OCI-LY7 (cell line): ENCODE data around the gene CCDC102A. TPM values are rescaled to one million over a fixed set of nuclear protein-coding genes. Genes with fewer than 3 reads are reported as not detected.

Source experiments
- BruUV-seq: library from RNA; stranded (reverse); fragments of 400-500 nt; replicated peaks from 2 replicates; lab custom pipeline; 2021; lab: Mats Ljungman, UMichigan
- CTCF ChIA-PET: fragments of 300-600 bp; sonication (Branson Sonifier 250); formaldehyde crosslinking; loops from one replicate; lab custom pipeline; 2022; ENCODE audit warnings: antibody characterized with exemption; ENCODE audit not compliant: unreplicated experiment; lab: Charles Lee
- POLR2A ChIA-PET: fragments of 300-600 bp; sonication (Branson Sonifier 250); formaldehyde crosslinking; loops from one replicate; lab custom pipeline; 2022; ENCODE audit warnings: antibody characterized with exemption; lab: Charles Lee
- DNase-seq: peaks from one replicate; pipeline ENCODE4 v3.0.0-alpha.2; 2015; ENCODE audit warnings: low spot score
- H2AFZ ChIP-seq: fragments of 200-600 bp; sonication (generic), shearing (Covaris generic); 2 replicates; pipeline ENCODE4 v1.6.1; 2014; ENCODE audit warnings: mild to moderate bottlenecking, antibody characterized with exemption, low read length, moderate library complexity
- H3K27ac ChIP-seq: fragments of 200-600 bp; sonication (generic); 2 replicates; pipeline ENCODE4 v1.5.1; 2014; ENCODE audit warnings: mixed run types, low read depth, mild to moderate bottlenecking, moderate library complexity, low read length, inconsistent platforms; ENCODE audit not compliant: poor library complexity, severe bottlenecking
- H3K36me3 ChIP-seq: fragments of 200-600 bp; sonication (generic); 2 replicates; pipeline ENCODE4 v1.6.1; 2014; ENCODE audit warnings: mild to moderate bottlenecking, antibody characterized with exemption, low read length, moderate library complexity, mixed read lengths; ENCODE audit not compliant: insufficient read depth
- H3K4me1 ChIP-seq: fragments of 200-600 bp; sonication (generic); 2 replicates; pipeline ENCODE4 v1.5.1; 2014; ENCODE audit warnings: mild to moderate bottlenecking, low read length; ENCODE audit not compliant: insufficient read depth, poor library complexity, severe bottlenecking
- H3K4me2 ChIP-seq: fragments of 200-600 bp; sonication (generic); 2 replicates; pipeline ENCODE4 v1.6.1; 2014; ENCODE audit warnings: mild to moderate bottlenecking, low read length
- H3K4me3 ChIP-seq: fragments of 200-600 bp; sonication (generic); 2 replicates; pipeline ENCODE4 v1.5.1; 2014; ENCODE audit warnings: mild to moderate bottlenecking, low read depth, low read length; ENCODE audit not compliant: poor library complexity, severe bottlenecking
- H3K79me2 ChIP-seq: fragments of 200-600 bp; sonication (generic); 2 replicates; pipeline ENCODE4 v1.6.1; 2016; ENCODE audit warnings: low read depth, mild to moderate bottlenecking, low read length, moderate library complexity, mixed read lengths; ENCODE audit not compliant: insufficient read depth
- H3K9me2 ChIP-seq: fragments of 200-600 bp; sonication (generic); 2 replicates; pipeline ENCODE4 v1.6.1; 2016; ENCODE audit warnings: mild to moderate bottlenecking, low read length, mixed read lengths; ENCODE audit not compliant: insufficient read depth
- H3K9me3 ChIP-seq: fragments of 200-600 bp; sonication (generic); 2 replicates; pipeline ENCODE4 v1.6.1; 2014; ENCODE audit warnings: mild to moderate bottlenecking, mixed run types, low read length, mixed read lengths
- H4K20me1 ChIP-seq: fragments of 200-600 bp; sonication (generic); 2 replicates; pipeline ENCODE4 v1.6.1; 2014; ENCODE audit warnings: mild to moderate bottlenecking, antibody characterized with exemption, low read length, moderate library complexity, mixed read lengths; ENCODE audit not compliant: insufficient read depth
- CTCF ChIP-seq: fragments of 200-600 bp; sonication (generic); conservative IDR thresholded peaks from 2 replicates; pipeline ENCODE4 v1.5.1; 2014; ENCODE audit warnings: mild to moderate bottlenecking, antibody characterized with exemption, low read length, moderate library complexity, mixed read lengths
- EZH2phosphoT487 ChIP-seq: fragments of 200-600 bp; sonication (generic); IDR thresholded peaks from 2 replicates; pipeline ENCODE4 v1.6.1; 2018; ENCODE audit warnings: low read depth, borderline replicate concordance, mild to moderate bottlenecking, mixed run types, antibody characterized with exemption, low read length, moderate library complexity, mixed read lengths
- intact Hi-C: fragments of 100-400 bp; cut with micrococcal nuclease; formaldehyde crosslinking; loops from one replicate; pipeline ENCODE4 v1.10.0; 2022; ENCODE audit not compliant: unreplicated experiment
- total RNA-seq, 2 experiments: library from RNA; depleted of rRNA in 1 of 2; stranded (reverse); fragments of >200 nt in 1 of 2; shearing (Covaris generic) in 1 of 2; gene quantifications; 2 replicates each; pipeline ENCODE4 v1.2.3, GENCODE V29; 2014 to 2022

Gene CCDC102A
- total RNA-seq, 2 experiments from 2014 or later = 4.2 to 7.1 TPM

- H3K4me2 ChIP-seq = peak within 1 kb of the TSS; percentile 97
- BruUV-seq = no TSS peak
- TF ChIP-seq CTCF (peak; percentile 90), EZH2phosphoT487 (no peak)
- no peaks in the 10 kb centered on the region for H3K9me2 ChIP-seq
- H2AFZ ChIP-seq = peak within 1 kb of the TSS; percentile 51; the same call in 1 of the 2 replicates
- peaks cover 14% of the 10 kb centered on the region for H3K79me2 ChIP-seq
- peaks cover 9% of the 10 kb centered on the region for H3K4me1 ChIP-seq
- H3K9me3 ChIP-seq = no peaks in the 10 kb centered on the region
- intact Hi-C loops = loop anchor here (5.0 kb wide), 1 partner anchor 75 kb away; the partner anchor contains the start of gene CCDC102A
- DNase-seq = peak; percentile 94
- ChIA-PET CTCF (interaction anchor here (1.0 to 1.1 kb wide), 3 partner anchors 11 to 49 kb away, joined by 3 to 5 read pairs (median 4); partner anchors contain the start of genes CIAPIN1 and COQ9), POLR2A (interaction anchor here (0.6 to 1.4 kb wide), 11 partner anchors 9 to 692 kb away, joined by 3 to 9 read pairs (median 3); partner anchors contain the start of genes CIAPIN1 and COQ9)
- no peaks in the 10 kb centered on the region for H4K20me1 ChIP-seq
- peaks cover 54% of the 10 kb centered on the region for H3K36me3 ChIP-seq
- no peak within 1 kb of the TSS for H3K27ac ChIP-seq
- peak within 1 kb of the TSS; percentile 97 for H3K4me3 ChIP-seq
Observed at GRCh38 chr16:57462209-57462977, 74.0 kb downstream of the CCDC102A start, which contains the start of gene POLR2C. TSS of gene POLR2C (plus strand) at chr16:57462679. CDS start at chr16:57462725, 46 bp downstream.

Other genes starting within 250 kb of the CCDC102A start
- gene CCL22, start 177.8 kb downstream of the CCDC102A start, total RNA-seq (2014; rRNA removed; shearing (Covaris generic)) = not detected in 2 replicates
- not detected in 2 replicates for gene CCL22, start 177.8 kb downstream of the CCDC102A start, total RNA-seq (2022)
- not detected in 2 replicates for gene CX3CL1, start 164.1 kb downstream of the CCDC102A start, total RNA-seq (2014; rRNA removed; shearing (Covaris generic))
- not detected in 2 replicates for gene CX3CL1, start 164.1 kb downstream of the CCDC102A start, total RNA-seq (2022)
- not detected in 2 replicates for gene CCL17, start 131.8 kb downstream of the CCDC102A start, total RNA-seq (2014; rRNA removed; shearing (Covaris generic))
- gene CCL17, start 131.8 kb downstream of the CCDC102A start, total RNA-seq (2022) = not detected in 2 replicates
- 47.7 and 72.1 TPM in 2 replicates for gene CIAPIN1, start 89.2 kb downstream of the CCDC102A start, total RNA-seq (2014; rRNA removed; shearing (Covaris generic))
- gene CIAPIN1, start 89.2 kb downstream of the CCDC102A start, total RNA-seq (2022) = 56.2 and 58.9 TPM in 2 replicates
- gene COQ9, start 89.1 kb downstream of the CCDC102A start, total RNA-seq (2014; rRNA removed; shearing (Covaris generic)) = 30.5 and 31.3 TPM in 2 replicates
- gene COQ9, start 89.1 kb downstream of the CCDC102A start, total RNA-seq (2022) = 43.9 and 45.2 TPM in 2 replicates
- gene POLR2C, start 73.9 kb downstream of the CCDC102A start, total RNA-seq (2014; rRNA removed; shearing (Covaris generic)) = 98.1 and 101 TPM in 2 replicates
- gene POLR2C, start 73.9 kb downstream of the CCDC102A start, total RNA-seq (2022) = 51.3 and 52.3 TPM in 2 replicates
- gene DOK4, start 50.1 kb downstream of the CCDC102A start, total RNA-seq (2014; rRNA removed; shearing (Covaris generic)) = 0.09 and 0.13 TPM in 2 replicates
- 1.0 and 1.1 TPM in 2 replicates for gene DOK4, start 50.1 kb downstream of the CCDC102A start, total RNA-seq (2022)
- 0.39 TPM in 1 of 2 replicates, not detected in the other for gene ADGRG5, start 6.1 kb upstream of the CCDC102A start, total RNA-seq (2014; rRNA removed; shearing (Covaris generic))
- gene ADGRG5, start 6.1 kb upstream of the CCDC102A start, total RNA-seq (2022) = 0.37 and 1.3 TPM in 2 replicates
- gene ADGRG1, start 92.1 kb upstream of the CCDC102A start, total RNA-seq (2014; rRNA removed; shearing (Covaris generic)) = not detected in 2 replicates
- gene ADGRG1, start 92.1 kb upstream of the CCDC102A start, total RNA-seq (2022) = not detected in 2 replicates
- not detected in 2 replicates for gene ADGRG3, start 131.7 kb upstream of the CCDC102A start, total RNA-seq (2014; rRNA removed; shearing (Covaris generic))
- gene ADGRG3, start 131.7 kb upstream of the CCDC102A start, total RNA-seq (2022) = not detected in 2 replicates
- 0.05 and 0.44 TPM in 2 replicates for gene DRC7, start 158.2 kb upstream of the CCDC102A start, total RNA-seq (2014; rRNA removed; shearing (Covaris generic))
- 0.46 and 0.55 TPM in 2 replicates for gene DRC7, start 158.2 kb upstream of the CCDC102A start, total RNA-seq (2022)
- 25.8 and 37.4 TPM in 2 replicates for gene KATNB1, start 199.2 kb upstream of the CCDC102A start, total RNA-seq (2014; rRNA removed; shearing (Covaris generic))
- gene KATNB1, start 199.2 kb upstream of the CCDC102A start, total RNA-seq (2022) = 43.0 and 43.5 TPM in 2 replicates